HG03095 (cell line): ENCODE results near the gene SIGMAR1.
A peak's percentile ranks its signal among the peaks of the same experiment; 100 is the strongest.

Source experiments
- ATAC-seq: cut with Tn5 transposase; IDR thresholded peaks from one replicate; pipeline ENCODE4 v1.9.1; 2021; ENCODE audit warnings: moderate library complexity; ENCODE audit not compliant: unreplicated experiment

Gene SIGMAR1

DNA sequence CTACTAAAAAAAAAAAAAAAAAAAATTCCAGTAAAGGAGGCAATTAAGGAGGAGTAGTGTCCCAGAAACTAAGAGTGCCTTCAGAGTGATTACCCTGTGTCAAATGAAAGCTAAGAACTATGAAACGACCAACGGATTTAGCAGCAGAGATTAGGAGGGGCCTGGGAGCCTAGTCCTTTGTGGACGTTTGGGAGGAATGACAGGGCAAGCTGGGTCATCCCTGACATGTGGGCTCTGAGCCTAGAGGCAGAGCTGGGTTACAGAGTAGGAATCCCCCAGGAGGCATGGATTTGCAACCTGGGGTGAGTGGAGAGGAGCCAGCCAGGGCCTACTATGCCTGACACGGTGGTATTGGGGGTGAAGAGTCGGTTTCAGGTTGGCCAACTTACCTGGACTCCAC, 4.4 kb downstream of the SIGMAR1 start:
- no peak for ATAC-seq

DNA sequence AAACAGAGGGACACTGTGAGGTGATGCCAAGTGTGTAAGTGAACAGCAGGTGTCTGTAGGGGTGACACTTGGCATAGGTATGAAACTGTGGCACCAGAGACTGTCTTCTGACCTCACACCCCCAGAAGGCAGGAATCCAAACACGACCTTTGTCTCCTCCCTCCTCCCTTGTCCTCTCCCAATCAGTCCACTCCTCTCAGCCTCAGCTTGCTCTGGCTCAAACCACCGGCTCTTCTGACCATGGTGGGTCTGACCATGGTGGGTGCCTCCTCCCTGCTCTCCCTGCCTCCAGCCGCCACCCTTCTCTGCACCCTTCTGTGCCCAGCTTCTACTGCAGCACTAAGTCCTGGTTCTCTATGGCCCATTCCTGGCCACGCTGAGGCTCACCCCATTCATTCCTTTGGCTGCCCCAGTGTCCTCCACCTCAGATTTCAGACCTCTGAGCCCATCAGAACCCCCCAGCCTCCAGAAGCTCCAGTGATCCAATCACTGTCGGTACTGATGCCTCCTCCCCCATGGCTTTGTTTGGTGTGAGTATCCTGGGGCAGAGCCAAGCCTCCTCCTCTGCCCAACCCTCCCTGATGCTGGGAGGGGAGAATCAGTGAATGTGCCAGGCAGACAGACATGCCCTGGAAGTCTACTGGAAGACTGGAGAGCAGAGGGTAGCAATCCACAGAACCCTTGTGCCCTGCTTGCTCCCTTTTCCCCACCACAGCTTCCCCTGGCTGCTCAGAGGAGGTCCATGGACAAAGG, 7.0 kb downstream of the SIGMAR1 start:
- ATAC-seq: no peak

GRCh38 chr9:34629491-34629808, 8.1 kb downstream of the SIGMAR1 start:
- no peak for ATAC-seq

DNA sequence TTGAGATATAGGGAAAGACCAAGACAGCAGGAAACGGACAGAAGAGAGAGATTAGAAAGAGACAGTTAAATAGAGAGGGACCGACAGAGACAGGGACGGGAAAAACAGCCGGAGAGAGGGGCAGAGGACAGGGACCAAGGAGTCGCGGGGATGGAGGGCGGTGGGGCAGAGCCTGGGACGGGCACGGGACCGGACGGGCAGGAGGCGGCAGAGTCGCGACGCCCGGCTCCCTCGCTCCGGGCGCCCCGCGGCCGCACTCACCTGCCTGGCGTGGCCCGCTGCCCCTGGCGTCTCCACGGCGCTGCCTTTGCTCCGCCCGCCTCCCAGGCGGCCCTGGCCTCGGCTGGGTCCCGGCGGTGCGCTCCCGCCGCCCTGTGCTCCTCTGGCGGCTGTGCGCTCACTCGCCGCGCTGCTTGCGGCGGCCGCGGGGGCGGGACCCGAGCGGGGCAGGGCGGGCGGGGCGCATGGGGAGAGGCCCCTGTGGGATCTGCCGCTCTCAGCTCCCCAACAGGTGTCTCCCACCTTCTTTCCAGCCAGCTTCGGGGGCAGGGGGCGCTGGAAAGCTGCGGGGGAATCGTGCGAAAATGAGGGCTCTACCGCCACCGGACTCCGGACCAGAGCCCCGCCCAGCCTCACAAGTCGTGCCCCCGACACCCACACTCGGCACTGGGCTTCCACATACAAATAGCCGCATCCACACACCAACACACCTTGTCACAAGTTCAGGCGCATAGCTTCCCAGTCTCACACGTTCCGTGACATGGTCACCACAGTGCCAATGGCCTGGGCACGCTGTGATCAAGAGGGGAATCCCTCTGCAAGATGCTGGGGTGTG, 8.7 kb downstream of the SIGMAR1 start, which contains the start of gene ARID3C:
TSS of gene ARID3C (minus strand) at position 411 of the 835 bp plus-strand sequence. CDS start 1,052 bp downstream, outside the sequence.
- no peak for ATAC-seq

DNA sequence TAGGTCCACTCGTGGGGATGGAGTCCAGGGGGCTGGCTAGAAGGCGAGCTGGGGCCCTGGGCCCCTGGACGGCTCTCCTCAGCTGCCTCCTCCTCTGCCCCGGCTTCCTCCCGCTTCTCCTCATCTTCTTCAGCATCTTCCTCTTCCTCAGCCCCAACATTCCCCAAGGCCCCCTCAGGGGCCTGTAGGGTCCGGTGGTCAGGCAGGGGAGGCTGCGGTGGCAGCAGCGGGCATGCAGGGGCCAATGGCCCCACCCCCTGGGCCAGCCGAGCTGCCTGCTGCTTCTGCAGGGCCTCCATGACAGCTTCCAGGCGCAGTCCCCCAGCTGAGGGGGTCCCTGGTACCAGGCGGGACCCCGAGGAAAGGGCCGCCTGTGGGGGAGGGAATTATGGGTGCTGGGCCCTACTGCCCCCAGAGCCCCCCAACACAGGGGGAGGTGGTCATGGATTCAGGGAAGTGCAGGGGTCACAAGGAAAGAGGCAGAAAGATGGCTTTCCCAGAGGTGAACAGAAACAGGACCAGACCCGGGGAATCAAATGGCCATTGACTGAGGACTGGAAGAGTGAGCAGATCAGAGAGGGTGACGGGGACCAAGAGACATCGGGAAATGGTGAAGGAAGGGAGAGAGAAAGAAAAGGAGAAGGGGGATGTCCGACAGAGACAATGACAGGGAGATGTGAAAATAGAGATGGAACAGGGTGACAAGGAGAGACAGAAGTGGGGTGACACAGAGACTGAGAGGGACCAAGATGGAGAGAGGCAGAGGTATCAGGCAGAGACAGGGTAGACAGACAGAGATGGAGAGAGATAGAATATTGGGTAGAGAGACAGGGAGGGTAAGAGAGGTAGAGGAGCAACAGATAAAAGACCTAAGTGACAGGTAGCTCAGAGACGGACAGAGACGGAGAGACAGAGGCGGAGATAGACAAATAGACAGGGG, 9.6 kb downstream of the SIGMAR1 start:
- ATAC-seq: no peak

- ATAC-seq: no peak
Measured at GRCh38 chr9:34625186-34625486, 12.5 kb downstream of the SIGMAR1 start.

- ATAC-seq: no peak
Measured at GRCh38 chr9:34624475-34625185, 13.0 kb downstream of the SIGMAR1 start.

- no peak for ATAC-seq
Measured at GRCh38 chr9:34623374-34624235, 14.0 kb downstream of the SIGMAR1 start.

DNA sequence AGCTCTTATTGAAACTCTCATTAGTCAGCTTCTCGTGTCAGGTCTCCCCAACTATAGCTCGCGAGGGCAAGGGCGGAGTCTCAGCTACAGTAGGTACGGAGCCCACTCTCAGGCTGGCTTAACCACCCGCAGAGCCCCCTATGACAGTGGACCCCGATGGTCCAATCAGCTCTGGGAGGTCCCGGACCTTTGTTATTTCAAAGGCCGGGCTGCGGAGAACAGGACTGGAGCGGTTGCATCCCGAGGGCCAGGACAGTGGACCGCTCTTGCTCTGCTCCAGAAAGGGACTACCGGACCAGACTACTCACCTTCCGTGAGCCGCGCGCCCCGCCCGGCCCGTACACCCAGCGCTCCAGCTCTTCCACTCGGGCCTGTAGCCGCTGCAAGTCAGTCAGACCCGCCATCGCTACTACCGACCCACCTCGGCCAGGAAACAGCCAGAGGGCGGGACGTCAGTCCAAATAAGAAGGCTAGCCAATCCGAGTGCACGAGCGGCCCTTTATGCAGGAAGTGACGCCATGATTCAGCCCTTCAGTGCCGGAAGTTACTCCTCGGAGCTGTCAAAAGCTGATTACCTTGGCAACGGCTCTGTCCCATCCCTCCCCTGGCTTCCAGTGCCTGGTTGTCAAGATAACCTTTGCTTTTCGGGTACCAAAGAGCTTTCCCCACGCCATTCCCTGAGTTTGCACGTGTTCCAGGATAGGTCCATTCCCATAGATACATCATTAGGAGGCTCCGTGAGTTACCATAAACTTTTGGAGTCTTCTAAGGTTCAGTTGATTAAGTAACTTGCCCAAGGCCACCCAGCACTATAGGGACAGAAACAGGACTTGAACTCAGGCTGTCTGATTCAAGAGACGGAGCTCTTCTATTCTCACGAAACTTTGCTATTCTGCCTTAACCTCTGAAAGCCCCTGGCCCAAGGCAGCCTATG, 17.3 kb downstream of the SIGMAR1 start, which contains the start of gene DCTN3:
TSS of gene DCTN3 (minus strand) at position 435 of the 934 bp plus-strand sequence. CDS start at position 404, 31 bp downstream.
- peak; percentile 99 for ATAC-seq

DNA sequence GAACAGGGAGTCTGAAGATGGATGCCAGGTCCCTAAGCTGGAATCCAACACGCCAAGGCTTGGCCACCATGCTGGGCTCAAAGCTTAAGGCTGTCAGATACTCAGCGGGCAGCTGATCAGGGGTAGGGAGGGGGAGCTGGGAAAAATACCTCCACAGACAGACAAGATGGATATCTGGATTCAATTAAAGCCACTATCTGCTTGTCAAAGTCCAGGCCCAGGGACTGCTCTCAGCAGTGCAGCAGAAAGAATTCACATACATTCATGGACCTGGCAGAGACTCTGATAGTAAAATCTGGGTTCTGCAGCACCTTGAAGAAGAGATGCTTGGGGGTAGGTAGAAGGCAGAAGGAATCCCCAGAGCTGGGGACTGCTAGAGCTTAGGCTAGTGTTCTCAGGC, 22.5 kb downstream of the SIGMAR1 start:
- no peak for ATAC-seq

- ATAC-seq: peak; percentile 39
Measured at GRCh38 chr9:34612788-34613390, 24.7 kb downstream of the SIGMAR1 start.

GRCh38 chr9:34611811-34612787, 25.5 kb downstream of the SIGMAR1 start, which contains the start of gene RPP25L:
TSS of gene RPP25L (minus strand) at chr9:34612097. CDS start at chr9:34611296, 801 bp downstream.
- ATAC-seq: peak; percentile 88

DNA sequence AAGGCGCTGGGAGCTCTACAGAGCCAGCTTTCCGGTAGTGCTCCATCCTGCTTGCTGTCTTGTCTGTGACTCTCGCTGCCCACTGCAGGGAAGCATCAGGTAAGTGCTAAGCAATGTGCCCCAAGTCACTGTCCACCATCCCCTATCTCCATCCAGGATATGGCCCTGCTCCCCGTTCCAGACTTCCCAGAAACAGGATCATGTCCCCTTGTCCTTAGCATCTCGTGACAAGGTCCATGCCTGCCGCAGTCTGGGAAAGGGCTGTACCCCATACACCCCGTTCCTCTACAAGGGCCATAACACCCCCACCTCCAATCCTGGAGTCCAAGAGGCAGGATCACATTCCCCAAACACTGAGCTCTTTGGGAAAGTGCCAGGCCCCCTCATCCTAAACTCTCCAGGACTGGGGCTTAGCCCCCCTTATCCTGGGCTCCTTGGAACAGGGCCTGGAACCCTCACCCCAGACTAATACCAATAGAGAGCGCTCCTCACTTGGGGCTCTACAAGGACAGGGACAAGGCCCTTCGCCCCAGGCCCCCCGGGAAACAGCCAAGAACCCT, 26.3 kb downstream of the SIGMAR1 start:
- ATAC-seq: no peak

DNA sequence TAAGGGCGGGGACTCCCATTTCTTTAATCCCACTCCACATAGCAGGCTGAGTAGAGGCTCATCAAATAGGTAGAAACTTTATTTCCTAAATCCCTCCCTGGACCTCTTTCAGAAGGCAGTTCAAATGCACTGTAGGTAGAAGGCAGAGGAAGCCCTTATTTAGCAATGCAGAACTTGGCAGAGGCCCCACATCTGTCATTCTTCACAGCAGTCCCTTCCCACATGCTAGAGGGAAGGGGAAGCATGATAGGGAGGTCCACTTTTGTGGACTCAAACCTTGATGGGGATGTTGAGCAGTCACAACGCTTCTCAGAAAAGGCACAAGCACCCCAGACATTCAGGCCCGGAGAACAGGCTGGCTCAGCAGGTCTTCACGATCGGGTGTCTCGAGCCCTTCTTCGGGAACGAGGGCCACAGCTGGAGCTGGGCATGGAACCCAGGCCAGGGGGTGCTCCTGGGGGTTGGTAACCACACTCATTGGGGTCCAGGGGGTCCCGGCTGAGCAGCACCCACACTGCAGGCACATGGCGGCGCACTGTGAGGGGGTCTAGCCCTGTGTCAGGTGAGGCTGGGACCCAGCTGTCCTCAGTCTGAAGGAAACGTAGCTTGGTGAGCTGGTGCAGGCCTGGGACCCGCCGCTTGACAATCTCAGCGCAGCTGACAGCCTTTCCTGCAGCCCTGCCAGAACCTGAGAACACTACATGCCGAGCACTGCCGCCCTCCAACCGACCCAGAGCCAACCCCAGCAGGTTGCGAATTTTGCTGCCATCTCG, 27.0 kb downstream of the SIGMAR1 start:
- no peak for ATAC-seq

DNA sequence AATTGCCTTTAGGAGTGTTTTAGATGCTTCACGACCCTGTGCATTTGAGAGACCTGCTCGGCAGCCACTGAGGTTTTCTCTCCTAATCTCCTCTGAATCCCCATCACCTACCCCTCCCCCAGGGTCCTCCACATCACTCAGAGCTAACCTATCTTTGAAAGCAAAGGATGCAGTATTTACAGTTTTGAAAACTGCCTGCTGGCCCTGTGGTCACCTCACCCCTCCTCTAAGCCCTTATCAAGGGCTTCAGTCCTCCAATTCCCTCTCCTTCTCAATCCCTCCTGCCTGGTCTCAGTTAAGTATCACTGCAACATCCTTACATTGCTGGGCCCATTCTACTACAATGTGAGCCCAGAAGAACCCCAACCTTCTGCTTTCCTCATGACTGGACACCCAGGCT, 30.3 kb downstream of the SIGMAR1 start:
- ATAC-seq: no peak

DNA sequence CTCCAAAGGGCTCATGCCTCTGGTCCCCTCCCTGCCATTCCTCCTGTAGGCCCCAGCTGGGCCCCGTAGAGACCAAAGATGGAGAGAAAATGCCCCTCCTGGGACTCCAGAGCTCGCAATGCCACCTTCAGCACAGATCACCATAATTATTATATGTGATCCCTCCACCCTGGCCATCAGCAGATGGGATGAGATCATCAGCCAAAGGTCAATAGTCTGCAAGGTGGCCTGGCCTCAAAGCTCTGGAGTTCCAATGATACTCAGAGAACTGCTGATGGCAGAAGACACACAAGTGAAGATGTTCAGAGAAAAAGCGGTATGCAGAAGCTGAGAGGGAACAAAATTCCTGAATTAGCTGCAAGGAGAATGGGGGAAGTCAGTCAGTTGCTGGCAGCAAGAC, 30.7 kb downstream of the SIGMAR1 start:
- ATAC-seq: no peak
